Measurements from ENCODE around the gene RNF220.
"Not testable (repeated sequence)": the region's sequence is repeated elsewhere in the genome, so short reads cannot be mapped to it uniquely, and the experiment has no call there.

RNF220 gene

DNA sequence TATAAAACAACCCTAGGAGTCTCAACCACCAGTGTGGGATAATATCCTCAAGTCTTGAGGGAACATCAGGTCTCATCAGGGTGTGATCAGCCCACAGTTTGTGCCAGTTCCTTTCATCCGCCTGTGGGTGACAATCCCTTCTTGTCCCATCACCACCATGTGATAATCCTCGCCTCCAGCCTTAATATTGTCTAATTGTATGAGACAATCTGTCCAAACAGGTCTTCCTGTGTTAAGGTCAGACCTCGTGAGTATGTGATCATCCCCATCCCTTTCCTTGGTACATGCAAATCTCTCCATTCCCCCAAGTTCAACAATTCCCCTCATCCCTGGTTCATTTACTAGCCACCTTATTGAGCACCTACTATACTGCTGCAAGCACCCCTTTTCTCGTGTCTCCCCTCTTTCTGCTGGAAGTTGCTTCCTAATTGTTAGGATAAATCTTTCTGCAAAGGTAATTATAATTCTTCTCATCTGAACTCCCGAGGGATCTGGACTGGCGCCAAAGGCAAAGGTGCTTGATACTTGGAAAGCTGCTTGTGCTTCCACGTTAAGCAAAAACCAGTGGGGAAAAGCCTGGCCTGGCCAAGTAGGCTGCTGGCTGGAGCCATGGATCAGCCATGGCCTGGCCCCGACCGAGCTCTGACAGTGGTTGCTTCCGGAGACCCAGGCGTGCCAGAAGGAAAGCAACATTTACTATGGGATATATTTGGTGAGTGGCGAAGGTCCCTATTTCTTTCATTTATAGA, 92.5 kb downstream of the RNF220 start:
- DNase-seq: no peak

DNA sequence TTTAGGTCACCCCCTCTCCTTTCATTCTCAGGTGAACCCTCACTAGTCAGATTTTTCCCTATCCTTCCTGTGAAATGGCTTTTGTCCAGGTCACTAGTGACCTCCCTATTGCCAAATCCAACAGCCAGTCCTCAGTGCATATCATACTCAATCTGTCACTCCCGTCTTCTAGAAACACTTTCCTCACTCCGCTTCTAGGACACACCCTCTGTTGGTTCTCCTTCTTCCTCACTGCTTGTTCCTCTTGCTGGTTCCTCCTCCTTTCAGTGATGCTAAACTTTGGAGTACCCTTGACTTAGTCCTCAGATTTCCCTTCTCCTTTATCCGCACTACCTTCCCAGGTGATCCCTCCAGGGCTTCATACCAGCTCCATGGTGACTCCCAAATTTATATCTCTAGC, 94.3 kb downstream of the RNF220 start:
- no peak for DNase-seq

DNA sequence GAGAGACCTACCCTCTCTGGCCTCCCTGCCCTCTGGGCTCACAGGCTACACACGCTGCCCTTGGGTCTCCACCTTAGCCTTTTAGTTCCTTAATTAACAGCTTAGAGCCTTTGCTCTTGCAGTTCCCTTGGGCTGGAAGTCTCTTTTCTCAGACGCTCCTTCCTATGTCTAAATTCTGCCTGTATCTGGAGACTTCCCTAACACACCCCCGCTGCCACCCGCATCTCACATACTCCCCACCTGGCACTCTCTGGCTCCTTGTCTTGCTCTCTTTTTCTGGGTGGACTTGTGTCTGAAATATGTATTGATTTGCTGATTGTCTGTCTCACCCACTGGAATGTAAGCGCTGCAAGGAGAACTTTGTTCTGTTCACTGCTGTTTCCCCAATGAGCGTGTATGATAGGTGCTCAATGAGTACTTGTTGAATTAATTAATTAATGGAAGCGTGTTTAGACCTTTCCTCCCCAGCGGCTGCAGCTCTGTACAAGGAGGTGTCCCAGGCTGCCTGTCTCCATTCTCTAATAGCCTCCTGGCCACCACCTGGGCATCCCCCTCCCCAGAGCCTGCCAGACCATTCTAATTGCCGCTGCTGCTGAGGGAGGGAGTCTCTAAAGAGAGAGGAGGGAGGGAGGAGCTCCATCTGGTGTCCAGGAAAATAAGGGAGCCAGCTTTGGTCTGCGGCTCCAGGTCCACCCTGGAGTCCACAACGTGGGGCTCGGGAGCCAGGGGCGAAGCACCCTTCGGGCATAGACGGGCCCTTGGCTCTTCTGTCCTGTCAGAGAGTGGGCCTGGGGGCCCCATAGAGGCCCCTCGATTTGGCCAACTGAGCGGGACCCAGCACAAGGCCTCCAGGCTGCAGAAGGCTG, 95.4 kb downstream of the RNF220 start:
- no peak for DNase-seq

DNA sequence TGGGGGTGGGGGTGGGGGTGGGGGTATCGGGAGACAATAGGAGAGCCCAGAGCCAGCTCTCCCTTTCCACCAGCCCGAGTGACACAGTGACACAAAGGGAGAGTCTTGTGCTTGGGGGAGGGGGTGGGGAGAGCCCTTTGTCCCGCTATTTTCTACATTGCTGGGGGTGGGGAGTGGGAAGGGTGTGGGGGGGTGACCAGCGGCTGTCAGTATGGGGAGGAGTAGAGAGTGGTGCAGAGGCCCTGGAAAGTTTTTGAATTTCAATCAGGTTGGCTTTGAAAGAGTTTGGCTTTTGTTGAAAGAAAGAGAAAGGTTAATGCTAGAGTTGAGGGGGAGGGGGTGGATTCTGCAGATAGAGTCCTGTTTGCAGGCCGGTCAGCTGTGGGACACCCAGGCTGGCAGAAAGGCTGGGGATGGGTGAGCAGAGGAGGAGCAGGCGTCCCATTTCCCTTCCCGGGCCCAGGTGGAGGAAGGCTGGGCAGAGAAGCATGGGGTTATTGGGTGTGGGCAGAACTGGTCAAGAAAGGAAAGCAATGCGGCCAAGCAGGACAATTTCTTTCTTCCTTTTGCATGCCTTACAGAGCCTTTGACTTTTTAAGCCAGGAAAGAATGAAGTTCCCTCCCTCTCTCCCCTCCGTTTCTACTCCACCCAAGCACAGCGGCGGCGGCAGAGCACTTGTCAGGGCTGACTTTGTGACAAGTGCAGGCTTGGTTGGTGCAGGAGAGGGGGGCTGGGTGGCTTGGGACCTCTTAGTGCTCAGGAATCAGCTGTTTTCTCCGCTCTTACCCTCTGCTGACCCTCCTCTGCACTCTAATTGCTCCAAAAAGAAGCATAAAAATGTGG, 96.2 kb downstream of the RNF220 start:
- no peak for DNase-seq

DNA sequence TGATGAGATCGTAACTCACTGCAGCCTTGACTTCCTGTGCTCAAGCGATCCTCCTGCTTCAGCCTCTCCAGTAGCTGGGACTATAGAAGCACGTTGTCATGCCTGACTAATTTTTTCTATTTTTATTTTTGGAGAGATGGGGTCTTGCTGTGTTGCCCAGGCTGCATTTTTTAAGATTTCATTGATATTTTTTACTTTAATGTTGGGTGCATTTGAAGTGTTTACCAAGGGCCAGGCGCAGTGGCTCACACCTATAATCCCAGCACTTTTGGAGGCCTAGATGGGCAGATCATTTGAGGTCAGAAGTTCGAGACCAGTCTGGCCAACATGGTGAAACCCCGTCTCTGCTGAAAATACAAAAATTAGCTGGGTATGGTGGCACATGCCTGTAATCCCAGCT, 97.8 kb downstream of the RNF220 start:
- DNase-seq: not testable (repeated sequence)

DNA sequence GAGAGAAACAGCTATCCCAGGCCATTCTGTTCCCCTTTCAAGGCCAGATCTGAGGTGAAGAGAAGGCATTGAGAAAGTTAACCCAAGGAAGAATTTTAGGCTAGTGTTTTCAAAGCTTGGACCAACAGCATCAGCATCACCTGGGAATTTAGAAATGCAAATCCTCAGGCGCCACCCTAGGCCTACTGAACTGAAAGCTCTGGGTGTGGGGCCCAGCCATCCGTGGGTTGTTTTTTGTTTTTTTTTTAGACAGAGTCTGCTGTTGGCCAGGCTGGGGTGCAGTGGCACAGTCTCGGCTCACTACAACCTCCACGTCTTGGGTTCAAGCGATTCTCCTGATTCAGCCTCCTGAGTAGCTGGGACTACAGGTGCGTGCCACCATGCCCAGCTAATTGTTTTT, 98.6 kb downstream of the RNF220 start:
- no peak for DNase-seq

DNA sequence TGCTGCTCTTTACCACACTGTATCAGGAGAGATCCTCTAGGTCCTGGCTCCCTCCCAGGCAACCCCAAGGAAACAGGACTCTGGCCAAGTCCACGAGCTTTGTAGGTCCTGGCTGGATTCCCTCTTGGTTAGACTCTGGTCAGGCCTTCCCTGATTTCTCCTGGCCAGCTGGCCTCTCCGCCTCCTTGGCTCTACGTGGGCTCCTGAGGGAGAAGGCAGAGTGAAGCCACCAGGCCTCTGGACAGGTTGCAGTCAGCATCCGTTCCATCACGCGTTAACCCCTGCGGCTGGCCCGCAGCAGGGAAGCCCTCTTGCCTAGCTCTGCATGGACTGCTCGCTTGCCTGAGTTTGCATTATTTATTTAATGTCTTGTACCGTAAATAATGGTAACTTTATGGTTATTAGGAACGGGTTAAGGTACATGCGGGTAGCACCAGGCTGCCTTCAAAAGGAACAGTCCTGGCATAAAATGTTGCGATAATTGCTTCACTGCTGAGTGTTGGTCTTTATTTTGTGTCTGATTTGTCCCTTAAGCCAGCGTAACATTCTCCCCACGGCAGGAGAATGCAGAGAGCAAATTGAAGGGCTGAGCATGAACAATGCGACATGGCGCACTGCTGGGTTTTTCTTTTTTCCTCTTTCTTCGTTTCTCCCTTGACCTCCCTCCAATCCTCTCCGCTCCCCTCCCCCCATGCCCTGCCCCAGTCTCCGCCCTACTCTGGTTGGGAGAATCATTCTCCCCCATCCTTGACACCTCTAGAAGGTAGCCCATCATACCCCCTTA, 100.3 kb downstream of the RNF220 start:
- no peak for DNase-seq

DNA sequence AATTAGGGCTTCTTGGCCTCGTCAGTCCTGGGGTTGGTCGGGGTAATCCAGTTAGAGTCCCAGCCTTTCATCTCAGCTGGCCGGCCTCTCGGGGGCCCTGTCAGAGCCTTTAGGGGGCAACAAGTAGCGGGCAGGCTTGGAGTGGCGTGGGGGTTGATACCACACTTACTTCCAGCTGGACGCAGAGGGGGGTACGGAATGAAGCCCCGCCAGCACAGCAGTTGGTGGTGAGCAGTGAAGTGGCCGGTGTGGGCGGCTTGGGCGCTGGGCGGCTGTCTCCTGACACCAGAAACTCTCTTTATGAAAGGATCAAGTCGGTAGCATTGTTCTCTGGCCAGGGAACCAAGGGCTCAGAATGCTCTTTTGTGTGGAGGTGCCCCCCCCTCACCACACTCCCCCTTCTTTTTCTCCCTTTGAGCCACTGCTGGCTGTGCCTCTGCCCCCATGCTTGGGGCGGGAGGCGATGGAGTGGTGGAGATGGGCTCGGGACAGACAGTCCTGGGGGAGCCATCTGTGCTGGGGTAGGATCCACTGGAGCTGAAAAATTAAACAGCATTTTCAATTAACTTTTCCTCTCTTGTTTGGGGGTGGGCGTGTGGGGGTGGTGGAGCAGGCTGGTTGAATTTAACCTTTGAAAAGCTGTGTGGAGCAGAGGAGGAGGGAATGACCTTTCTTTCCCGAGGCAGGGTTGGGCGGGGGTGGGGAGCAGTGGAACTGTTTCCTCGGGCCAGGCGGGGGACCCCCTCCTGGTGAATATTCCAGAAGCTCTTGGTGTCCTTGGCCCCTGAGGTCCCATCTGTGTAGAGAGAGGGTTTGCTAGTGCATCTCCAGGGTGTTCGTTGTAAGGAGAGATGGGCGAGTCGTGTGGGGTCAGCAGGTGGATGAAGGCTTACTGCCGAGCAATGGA, 102.7 kb downstream of the RNF220 start:
- DNase-seq: no peak

DNA sequence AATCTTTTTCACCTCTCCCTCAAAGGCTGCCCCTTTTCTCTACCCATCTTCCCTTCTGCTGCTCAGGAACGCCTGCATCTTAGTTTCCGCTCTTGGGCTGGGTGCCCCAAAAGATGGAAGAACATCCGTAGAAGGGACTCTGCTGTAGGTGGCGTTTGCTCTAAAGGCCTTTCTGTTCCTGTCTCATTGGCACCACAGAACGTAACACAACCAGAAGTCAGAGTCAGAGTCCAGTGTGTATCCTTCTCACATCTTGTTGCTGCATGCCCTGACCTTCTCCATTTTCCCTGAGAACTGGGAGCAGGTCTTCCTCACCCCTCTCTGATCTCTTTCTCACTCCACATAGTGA, 103.3 kb downstream of the RNF220 start:
- DNase-seq: no peak

- DNase-seq: no peak
These were observed 106.3 kb downstream of the RNF220 start for GRCh38 chr1:44511363-44511762.

- no peak for DNase-seq
These were observed 106.7 kb downstream of the RNF220 start for GRCh38 chr1:44511769-44512168.

- no peak for DNase-seq
These were observed 107.3 kb downstream of the RNF220 start for GRCh38 chr1:44512313-44512885.

DNA sequence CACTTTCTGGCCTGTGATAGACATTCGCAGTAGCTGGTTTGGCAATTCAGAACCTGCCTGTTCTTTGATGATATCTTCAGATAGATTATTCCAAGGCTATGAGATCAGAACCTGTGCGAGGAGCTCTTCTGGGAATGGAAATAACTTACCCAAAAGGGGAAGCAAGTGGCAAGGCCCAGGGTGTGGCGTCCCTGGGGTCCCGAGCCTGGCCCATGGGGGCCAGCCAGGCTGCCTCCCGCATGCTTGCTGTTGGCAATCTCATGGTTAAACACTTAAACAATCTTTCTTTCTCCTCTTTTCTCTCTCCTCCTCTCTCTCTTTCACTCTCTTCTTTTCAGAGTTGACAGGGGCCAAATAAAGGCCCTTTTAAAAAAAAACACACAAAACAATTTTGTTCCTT, 108.1 kb downstream of the RNF220 start:
- no peak for DNase-seq

DNA sequence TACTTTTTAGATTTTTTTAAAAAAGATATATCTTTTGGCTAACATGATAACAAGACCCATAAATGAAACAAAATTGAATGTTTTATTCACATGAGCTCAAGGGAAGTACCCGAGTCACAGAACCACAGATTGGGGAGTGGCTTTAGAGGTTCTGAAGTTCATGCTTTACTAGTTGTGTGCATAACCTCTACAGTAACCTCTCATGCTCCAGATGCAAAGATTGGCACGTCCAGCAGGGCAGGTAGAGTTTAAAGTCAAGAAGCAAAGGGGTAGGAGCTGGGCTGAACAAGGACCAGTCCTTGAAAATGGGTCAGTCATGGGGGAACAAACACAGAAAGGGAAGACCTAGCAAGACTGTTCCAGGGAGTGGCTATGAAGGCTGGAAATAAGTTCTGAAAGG, 109.6 kb downstream of the RNF220 start:
- no peak for DNase-seq

DNA sequence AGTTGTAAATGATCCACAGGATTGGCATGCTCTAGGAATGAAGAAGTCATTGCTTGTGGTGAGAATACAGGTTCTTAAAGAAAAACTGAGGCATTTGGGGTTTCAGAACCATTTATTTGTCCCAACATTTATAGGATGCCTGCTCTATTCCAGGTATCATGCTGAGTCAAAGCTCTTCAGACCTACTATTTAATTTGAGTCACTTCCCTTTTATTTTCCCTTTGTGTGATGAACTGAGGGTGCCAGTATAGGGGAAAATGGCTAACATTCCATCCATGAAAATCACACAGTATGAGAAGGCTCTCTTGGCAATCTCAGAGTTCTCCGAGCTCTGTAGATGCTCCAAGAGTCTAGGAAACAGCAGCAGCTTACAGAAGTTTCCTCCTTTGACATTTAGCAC, 110.4 kb downstream of the RNF220 start:
- no peak for DNase-seq

DNA sequence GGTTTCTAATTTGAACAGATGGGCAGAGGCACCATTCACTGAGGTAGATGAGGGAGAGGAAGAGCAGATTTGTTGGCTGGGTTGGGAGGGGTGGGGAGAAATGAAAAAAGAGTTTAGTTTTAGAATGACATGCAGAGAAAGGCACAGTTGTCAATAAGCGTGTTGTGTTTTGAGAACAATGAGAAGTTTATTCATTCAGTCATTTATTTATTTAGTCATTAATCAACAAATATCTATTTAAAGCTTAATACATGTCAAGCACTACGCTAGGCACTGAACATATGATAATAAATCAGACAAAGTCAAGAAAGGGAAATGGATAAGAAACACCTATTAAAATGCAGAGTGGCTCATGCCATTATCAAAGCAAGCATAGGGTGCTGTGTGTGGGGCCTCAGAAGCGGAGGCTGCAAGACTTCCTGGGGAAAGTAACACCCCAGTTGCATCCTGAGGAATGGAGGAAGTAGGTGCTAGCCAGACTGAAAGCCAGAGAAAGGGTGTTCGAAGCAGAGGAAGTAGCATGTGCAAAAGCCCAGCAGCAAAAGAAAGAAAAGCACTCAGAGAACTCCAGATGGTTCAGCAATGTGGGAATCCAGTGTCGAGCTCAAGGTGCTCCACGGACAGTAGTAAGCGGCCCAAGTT, 114.1 kb downstream of the RNF220 start:
- DNase-seq: peak; percentile 18

DNA sequence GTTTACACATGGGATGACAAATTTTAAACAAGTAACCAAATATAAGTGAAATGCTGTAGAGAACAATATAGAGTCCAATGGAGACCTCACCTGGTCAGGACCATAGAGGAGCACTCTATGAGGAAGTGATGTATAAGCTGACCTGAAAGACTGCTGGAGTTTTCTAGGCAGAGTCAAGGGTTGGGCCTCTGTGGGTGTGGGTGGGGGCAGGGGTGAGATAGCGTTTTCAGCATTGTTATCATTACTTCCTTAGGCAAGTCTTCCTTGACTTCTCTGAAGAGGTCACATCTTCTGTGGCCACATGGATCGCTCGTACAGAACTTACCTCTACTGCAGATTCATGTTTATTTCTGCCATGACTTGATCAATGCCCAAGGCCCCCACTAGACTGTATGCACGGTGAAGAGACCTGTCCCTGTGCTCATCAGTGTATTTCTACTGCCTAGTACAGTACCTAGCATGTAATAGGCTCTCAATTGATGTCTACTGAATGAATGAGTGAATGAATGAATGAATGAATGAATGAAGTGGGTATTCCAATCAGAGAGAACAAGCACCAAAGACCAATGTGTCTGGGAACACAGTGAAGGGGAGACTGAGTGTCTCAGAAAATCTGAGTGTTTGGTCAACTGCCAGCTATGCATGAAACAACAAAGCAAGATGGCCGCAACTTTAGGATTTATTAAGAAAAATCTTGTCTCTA, 116.5 kb downstream of the RNF220 start:
- no peak for DNase-seq

GRCh38 chr1:44523593-44524591, 118.8 kb downstream of the RNF220 start:
- no peak for DNase-seq

All from CD4-positive, alpha-beta T cell treated with Interferon gamma for 1 hour (primary cell).